MCF 10A (cell line): ENCODE results near the gene TSSC4. TPM values are rescaled to one million over a fixed set of nuclear protein-coding genes. Genes with fewer than 3 reads are reported as not detected.

Experiments
- BruUV-seq: library from RNA; stranded (reverse); fragments of 400-500 nt; replicated peaks from 2 replicates; lab custom pipeline; 2021; lab: Mats Ljungman, UMichigan
- CTCF ChIA-PET: fragments of 300-600 bp; sonication (Branson Sonifier 250); formaldehyde crosslinking; extraction: SDS; loops from one replicate; lab custom pipeline; 2021; ENCODE audit warnings: antibody characterized with exemption, inconsistent platforms; lab: Yijun Ruan, JAX
- POLR2A ChIA-PET: fragments of 300-600, 350-650 bp; sonication (Branson Sonifier 250); formaldehyde crosslinking; extraction: SDS; loops from one replicate; lab custom pipeline; 2020; ENCODE audit warnings: antibody characterized with exemption, inconsistent platforms; lab: Yijun Ruan, JAX
- DNase-seq: peaks from one replicate; pipeline ENCODE4 v3.0.0-alpha.2; 2018; ENCODE audit not compliant: unreplicated experiment
- H3K27ac Mint-ChIP-seq: one replicate; pipeline ENCODE4 v1.8.0; 2022; ENCODE audit warnings: mild to moderate bottlenecking, low read depth, mixed read lengths; ENCODE audit not compliant: unreplicated experiment
- H3K27me3 Mint-ChIP-seq: one replicate; pipeline ENCODE4 v1.8.0; 2022; ENCODE audit warnings: mixed read lengths; ENCODE audit not compliant: insufficient read depth, unreplicated experiment
- H3K36me3 Mint-ChIP-seq: one replicate; pipeline ENCODE4 v1.8.0; 2022; ENCODE audit warnings: mild to moderate bottlenecking, moderate library complexity, mixed read lengths; ENCODE audit not compliant: insufficient read depth, unreplicated experiment
- H3K4me1 Mint-ChIP-seq: one replicate; pipeline ENCODE4 v1.8.0; 2022; ENCODE audit warnings: mixed read lengths; ENCODE audit not compliant: insufficient read depth, unreplicated experiment
- H3K4me3 Mint-ChIP-seq: one replicate; pipeline ENCODE4 v1.8.0; 2022; ENCODE audit warnings: mild to moderate bottlenecking, moderate library complexity, mixed read lengths; ENCODE audit not compliant: unreplicated experiment
- H3K9me3 Mint-ChIP-seq: one replicate; pipeline ENCODE4 v1.8.0; 2022; ENCODE audit warnings: mixed read lengths; ENCODE audit not compliant: unreplicated experiment
- intact Hi-C: fragments of 100-400 bp; cut with micrococcal nuclease; formaldehyde crosslinking; loops from 2 replicates; pipeline ENCODE4 v1.14.1; 2022
- total RNA-seq: library from RNA; stranded (reverse); gene quantifications from 2 replicates; pipeline ENCODE4 v1.2.3, GENCODE V29; 2022
- TF ChIP-seq, protein P1 (sequence below): fragments of 200-600 bp; IDR thresholded peaks from one replicate; pipeline ENCODE4 v1.8.0; 2022; ENCODE audit warnings: antibody characterized with exemption, mild to moderate bottlenecking; ENCODE audit not compliant: unreplicated experiment

TSSC4 gene
- total RNA-seq, 1 experiment from 2014 or later = 70.3 TPM

DNA sequence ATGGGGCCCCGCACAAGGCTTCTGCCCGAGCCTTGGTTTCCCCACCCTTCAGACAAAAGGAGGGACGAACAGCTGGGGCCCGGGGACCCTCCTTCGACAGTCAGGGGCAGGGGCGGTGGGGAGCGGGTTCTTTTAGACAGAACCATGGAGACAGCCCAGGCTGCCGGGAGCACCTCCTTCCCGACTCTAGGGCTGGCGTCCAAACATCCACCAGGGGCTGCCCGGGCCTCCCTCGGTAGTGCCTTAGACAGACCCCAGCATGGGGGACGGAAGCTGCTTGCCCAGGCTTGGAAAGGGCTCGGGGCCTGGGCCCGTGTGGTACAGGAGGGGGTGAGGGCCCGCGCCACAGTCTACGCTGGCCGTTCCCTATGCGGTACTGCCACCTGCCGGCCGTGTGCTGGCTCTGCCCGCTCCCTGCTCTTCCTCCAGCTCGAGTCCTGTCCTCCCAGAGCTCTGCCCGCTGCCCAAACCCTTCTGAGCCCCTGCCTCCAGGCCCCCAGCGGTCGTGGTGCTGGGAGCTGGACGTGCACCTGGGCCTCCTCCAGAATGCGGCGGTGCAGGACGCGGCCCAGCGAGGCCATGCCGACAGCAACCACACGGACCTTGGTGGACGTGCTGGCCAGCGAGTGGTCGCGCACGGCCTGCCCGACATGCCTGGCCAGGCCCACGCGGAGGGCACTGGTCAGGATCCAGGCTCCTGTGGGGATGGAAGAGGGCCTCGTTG, 20.1 kb downstream of the TSSC4 start:
- H3K36me3 Mint-ChIP-seq = no peaks in the 10 kb centered on the region
- no TSS peak for BruUV-seq
- TF ChIP-seq, protein P1, sequence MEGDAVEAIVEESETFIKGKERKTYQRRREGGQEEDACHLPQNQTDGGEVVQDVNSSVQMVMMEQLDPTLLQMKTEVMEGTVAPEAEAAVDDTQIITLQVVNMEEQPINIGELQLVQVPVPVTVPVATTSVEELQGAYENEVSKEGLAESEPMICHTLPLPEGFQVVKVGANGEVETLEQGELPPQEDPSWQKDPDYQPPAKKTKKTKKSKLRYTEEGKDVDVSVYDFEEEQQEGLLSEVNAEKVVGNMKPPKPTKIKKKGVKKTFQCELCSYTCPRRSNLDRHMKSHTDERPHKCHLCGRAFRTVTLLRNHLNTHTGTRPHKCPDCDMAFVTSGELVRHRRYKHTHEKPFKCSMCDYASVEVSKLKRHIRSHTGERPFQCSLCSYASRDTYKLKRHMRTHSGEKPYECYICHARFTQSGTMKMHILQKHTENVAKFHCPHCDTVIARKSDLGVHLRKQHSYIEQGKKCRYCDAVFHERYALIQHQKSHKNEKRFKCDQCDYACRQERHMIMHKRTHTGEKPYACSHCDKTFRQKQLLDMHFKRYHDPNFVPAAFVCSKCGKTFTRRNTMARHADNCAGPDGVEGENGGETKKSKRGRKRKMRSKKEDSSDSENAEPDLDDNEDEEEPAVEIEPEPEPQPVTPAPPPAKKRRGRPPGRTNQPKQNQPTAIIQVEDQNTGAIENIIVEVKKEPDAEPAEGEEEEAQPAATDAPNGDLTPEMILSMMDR = peak; percentile 93
- intact Hi-C loops = loop anchor here (1.0 kb wide), 1 partner anchor 254 kb away; no protein-coding TSS in a partner anchor
- no peak overlapping the region for H3K4me3 Mint-ChIP-seq
- no peaks in the 10 kb centered on the region for H3K4me1 Mint-ChIP-seq
- no peaks in the 10 kb centered on the region for H3K27me3 Mint-ChIP-seq
- H3K9me3 Mint-ChIP-seq = no peaks in the 10 kb centered on the region
- DNase-seq = peak; percentile 64
- no peak overlapping the region for H3K27ac Mint-ChIP-seq
- ChIA-PET CTCF (interaction anchor here (0.5 to 7.5 kb wide), 60 partner anchors 7 to 1047 kb away, joined by 3 to 240 read pairs (median 4); partner anchors contain the start of genes C11orf21, TSPAN32 and TSSC4), POLR2A (interaction anchor here (0.6 to 2.7 kb wide), 4 partner anchors 21 to 1170 kb away, joined by 3 to 14 read pairs (median 4); partner anchors contain the start of gene TSSC4)

DNA sequence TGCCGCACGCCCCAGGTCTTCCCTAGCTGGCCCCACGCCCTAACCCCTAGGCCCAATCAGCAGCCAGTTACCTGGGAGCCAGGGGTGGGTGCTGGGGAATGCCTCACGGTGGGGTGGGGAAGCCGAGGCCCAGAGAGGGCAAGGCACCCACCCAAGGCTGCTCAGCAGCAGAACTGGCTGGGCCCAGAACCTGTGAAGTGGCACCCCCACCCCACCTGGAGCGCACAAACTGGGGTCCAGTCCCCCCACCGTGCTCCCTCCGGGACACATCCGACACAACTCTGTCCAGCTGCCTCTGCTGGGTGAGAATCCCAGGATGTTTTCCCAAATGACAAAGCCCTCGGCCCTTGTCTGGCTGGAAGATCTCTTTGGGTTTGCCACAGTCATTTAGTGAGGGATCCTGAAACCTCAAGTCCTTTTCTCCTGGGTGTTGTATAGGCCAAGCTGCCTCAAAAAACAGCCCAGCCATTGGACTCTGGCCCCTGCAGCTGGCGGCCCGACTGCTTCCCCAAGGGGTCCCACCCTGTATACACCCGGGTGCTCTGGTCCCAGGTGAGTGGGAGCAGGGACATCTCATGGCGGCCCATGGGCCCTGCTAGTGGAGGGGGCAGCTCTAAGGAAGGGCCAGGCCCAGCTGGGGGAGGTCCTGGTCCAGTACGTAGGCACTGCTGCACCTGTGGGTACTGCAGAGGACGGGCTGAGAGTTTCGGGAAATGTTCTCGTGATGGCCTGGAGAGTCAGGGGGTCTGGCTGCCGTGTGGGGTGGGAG, 20.9 kb downstream of the TSSC4 start:
- no peak overlapping the region for H3K27ac Mint-ChIP-seq
- POLR2A ChIA-PET = interaction anchor here (0.6 to 2.7 kb wide), 3 partner anchors 22 to 1169 kb away, joined by 3 to 14 read pairs (median 6); partner anchors contain the start of gene TSSC4
- BruUV-seq = no TSS peak
- TF ChIP-seq, protein P1 = no peak
- no peak for DNase-seq
- no peaks in the 10 kb centered on the region for H3K27me3 Mint-ChIP-seq
- CTCF ChIA-PET = interaction anchor here (0.5 to 7.5 kb wide), 43 partner anchors 13 to 690 kb away, joined by 3 to 240 read pairs (median 5); partner anchors contain the start of genes C11orf21, TSPAN32 and TSSC4
- no peak overlapping the region for H3K4me3 Mint-ChIP-seq
- H3K4me1 Mint-ChIP-seq = no peaks in the 10 kb centered on the region
- intact Hi-C loops = no loop called here
- H3K9me3 Mint-ChIP-seq = no peaks in the 10 kb centered on the region
- no peaks in the 10 kb centered on the region for H3K36me3 Mint-ChIP-seq

DNA sequence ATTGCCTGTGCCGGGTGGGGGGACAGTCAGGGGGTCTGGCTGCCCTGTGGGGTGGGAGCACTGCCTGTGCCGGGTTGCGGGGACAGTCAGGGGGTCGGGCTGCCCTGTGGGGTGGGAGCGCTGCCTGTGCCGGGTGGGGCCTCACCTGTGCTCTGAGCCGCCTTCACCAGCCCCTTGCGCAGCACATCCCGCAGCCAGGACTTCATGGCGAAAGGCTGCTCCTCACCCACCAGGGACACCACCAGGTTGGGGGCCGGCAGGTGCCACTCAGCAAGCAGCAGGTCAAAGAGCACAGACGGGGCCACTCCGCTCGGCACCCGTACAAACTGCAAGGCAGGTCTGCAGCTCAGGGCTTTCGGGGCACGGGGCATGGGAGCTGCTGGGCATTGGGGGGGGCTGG, 21.4 kb downstream of the TSSC4 start:
- H3K36me3 Mint-ChIP-seq = no peaks in the 10 kb centered on the region
- TF ChIP-seq, protein P1 = no peak
- H3K27me3 Mint-ChIP-seq = no peaks in the 10 kb centered on the region
- no peaks in the 10 kb centered on the region for H3K4me1 Mint-ChIP-seq
- H3K27ac Mint-ChIP-seq = no peak overlapping the region
- no peaks in the 10 kb centered on the region for H3K9me3 Mint-ChIP-seq
- ChIA-PET CTCF (interaction anchor here (0.6 to 7.5 kb wide), 11 partner anchors 21 to 460 kb away, joined by 3 to 240 read pairs (median 16); partner anchors contain the start of genes C11orf21, TSPAN32 and TSSC4), POLR2A (interaction anchor here (2.7 kb wide), 1 partner anchor 117 kb away, joined by 14 read pairs; no protein-coding TSS in a partner anchor)
- intact Hi-C loops = no loop called here
- BruUV-seq = no TSS peak
- no peak for DNase-seq
- H3K4me3 Mint-ChIP-seq = no peak overlapping the region
